ENCODE measurements around the gene NHEJ1.

Gene NHEJ1

DNA sequence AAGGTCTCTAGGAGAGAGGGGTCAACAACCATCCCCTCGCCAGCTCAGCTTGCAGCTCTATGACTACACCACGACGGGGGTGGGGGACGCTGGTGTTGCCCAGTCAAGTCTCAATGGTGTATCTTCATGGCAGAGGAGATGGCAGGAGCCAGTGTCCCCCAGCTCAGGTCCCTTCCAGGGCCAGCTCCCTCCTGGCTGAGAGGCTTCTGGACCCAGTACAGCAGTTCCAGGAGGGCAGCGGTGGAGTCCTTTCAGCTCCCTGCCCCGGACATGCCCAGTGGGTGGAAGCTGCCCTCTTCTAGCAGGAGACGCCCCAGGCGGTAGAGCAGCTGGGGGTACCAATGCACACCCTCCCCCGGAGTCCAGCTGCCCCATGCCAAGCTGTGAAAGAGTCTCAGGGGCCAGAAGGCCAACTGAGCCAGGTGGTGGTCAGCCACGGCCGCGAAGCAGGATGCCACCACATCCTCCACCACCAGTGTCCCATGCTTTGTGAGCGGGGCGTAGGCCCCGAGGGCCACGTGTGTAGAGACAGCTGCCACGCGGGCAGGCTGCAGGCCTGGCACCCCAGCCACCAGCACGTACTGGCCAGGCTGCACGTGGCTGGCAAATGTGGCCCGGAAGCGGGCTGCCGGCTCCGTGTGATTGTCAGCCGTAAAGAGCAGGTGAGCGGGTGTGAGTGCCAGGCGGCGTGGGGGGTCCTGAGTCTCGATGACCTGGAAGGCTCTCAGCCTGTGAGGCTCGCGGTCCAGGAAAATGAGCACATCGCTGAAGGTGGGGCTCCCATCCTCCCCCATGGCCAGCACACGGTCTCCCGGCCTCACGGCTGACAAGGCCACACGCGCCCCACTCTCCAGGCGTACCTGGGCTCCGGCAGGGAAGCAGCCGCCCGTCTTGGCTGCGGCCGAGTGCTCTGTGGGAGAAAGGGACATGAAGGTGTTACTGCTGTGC, 105.4 kb downstream of the NHEJ1 start:
- DNase-seq = no peak

DNA sequence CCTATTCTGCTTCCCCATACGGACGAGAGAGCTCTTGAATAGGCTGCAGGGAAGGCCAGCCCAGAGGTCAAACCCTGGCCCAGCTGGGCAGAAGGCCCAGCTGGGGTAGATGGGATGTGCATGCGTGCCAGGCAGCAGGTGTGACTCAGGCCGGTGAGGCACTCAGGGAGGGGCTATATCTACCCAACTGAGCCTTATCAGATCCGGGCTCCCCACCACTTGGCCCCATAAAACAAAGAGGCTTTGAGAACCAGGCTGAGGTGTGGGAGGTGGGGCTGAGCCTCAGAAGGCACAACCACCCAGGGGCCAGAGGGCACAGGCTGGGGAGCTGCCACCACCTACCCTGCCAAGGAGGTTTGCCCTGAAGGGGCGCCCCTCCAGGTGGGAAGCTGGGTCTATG, 111.3 kb downstream of the NHEJ1 start:
- no peak for DNase-seq

DNA sequence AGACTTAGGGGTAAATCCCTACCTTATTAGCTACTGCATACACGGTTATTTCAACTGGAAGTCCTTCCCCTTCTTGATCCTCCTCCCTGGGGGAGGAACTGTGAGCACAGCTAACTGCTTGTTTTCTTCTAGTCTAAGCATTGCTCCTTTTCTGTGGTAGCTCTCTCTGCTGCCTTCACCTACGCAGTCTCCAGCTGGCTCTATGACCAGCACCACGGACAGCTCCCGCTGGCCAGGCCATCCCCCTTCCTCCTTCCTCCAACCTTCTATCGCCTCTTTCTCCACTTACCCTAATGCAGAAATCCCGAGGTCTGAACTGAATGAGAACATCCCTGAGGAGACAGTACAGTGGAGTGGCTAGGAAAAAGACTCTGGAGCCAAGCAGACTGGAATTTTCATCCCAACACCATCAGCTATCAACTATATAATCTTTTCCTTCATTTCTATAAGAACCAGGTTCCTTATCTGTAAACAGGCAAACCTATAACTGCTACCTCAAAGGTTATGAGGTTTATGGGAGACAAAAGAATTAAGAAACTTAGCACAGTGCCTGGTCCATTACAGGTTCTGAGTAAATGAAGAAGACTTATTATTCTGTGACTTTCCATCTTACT, 114.6 kb downstream of the NHEJ1 start:
- no peak for DNase-seq

DNA sequence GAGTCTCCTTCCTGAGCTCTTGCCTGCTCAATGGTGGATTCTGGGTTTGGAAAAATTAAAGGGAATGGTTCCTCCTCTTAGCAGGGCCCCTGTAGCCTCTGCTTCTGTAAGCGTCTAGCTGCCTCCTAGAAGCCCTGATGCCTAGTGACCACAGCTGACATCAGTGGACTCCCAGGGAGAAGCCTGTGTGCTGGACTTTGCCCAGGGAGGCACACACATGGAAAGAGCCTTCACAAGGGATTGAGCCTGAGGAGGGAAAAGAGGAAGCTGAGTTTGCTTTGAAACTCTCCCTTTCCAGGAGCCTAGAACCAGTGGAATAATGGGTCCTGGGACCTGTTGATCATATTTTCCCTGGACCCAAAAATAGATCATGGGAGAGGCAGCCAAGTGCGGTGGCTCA, 117.9 kb downstream of the NHEJ1 start:
- no peak for DNase-seq

DNA sequence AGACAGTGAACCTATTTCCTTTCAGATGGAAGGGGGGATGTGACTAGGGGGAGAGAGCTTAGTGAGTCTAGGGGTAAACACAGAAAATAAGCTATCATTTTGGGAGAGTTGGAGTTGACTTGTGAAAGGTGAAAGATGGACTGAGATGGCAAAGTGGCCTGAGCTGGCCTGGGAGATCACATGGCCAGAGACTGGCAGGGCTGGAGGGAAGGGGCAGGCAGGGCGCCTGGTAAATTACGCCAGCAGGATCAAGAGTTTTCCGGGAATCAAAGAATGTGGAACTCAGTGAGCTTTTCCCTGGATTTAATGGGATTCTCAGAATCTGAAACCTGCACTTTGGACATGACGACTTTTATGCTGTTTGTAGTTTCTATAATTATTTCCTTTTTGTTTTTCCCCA, 118.5 kb downstream of the NHEJ1 start:
- no peak for DNase-seq

DNA sequence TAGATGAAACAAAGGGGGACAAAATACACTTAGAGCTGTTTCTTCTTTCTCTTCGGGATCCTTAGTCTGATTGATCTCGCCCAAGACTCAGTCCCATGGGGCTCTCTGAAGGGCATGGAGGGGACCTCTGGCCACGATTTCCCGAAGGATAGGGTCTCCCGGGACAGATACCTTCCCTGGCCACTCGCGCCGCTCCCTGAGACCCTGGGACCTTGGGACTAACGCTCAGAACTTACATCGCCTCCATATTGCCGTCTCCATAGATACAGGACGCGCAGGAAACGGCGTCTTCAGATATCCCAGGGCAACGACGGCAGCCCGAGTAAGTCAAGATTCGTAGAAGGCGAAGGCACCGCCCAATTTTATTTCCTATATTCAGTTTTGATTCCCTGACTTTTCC, 119.4 kb downstream of the NHEJ1 start, which contains the start of gene CFAP65:
CFAP65 (minus strand) TSS at position 265 of the 400 bp plus-strand sequence. CDS start 2,468 bp downstream, outside the sequence.
- DNase-seq = peak; percentile 41

DNA sequence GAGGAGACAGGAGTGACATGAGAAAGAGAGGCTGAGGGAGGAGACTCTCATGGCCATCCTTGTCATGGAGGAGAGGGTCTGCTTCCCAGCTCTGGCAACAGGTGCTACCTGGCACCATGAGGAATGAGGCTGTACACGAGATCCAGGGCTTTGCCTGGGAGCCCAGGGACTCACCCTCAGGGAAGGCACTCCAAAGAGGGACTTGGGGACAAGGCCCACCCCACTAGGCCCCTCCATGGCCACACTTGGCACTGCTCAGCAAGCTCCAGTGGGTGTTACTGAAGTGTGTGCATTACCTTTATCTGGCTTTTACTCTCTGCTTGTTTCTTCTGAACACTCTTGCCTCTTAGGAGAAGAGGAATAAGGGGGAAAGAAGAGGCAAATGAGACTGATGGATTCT, 122.0 kb downstream of the NHEJ1 start:
- DNase-seq = no peak

DNA sequence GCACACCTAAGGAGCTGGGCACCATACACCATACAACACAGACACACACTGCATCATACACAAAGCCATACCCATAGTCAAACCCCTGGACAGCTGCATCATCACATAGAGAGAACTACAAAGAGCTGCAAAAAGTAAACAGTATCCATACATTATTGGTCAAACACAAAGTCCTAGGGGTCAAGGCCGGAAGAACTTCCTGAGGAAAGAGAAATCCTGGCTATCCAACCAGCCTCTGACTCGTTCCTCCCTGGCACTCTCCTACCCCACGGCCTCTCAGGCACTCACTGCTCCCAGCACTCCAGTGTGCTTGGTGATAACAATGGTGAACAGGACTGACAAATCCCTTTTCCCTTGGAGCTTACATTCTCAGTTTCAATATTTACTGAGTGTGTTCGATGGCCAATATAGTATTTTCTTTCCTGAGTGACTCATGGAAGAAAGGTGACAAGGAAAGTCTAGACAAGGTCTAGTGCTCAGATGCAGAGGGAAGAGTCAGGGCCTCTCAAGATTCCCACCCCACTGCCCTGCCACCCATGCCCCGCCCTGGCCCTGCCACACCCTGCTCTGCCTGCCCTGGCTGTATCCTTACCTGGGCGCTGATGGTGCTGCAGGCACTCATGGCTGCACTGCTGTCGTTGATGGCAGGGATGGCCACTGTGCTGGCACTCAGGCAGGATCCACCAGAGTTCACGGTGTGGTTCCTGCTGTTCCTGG, 122.7 kb downstream of the NHEJ1 start:
- no peak for DNase-seq

DNA sequence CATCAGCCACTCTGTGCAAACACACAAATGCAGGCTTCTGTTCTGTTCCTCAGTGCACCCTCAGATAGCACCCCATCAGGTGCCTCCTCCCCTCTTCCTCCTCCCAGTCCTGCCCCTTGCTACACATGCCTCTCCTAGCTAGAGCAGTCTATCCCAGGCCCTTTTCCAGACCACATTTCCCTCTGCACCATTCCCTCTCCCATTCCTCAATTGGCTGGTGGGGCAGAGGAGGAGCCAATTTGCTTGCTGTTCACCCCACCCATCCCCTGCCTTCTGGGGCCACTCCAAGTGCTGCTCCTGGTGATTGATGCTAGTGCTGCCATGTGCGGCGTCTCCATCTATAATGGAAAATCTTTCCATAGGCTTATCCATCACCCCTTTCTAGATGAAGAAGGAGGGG, 124.7 kb downstream of the NHEJ1 start:
- DNase-seq = no peak

DNA sequence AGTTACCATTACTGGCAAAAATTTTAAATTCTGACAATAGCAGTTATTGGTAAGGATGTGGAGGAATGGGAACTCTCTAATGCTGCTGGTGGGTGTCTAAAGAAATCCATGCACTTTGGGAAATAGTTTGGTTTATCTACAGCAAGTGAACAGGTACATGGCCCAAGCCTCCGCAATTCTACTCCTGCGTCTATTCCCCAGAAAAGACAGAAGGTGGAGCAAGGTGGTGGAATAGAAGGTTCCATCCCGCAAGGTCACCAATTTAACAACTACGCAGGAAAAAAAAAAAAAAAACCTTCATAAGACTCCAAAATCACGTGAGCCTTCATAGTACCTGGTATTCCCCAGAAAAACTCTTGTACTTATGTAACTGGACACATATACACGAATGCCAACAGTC, 125.8 kb downstream of the NHEJ1 start:
- no peak for DNase-seq

DNA sequence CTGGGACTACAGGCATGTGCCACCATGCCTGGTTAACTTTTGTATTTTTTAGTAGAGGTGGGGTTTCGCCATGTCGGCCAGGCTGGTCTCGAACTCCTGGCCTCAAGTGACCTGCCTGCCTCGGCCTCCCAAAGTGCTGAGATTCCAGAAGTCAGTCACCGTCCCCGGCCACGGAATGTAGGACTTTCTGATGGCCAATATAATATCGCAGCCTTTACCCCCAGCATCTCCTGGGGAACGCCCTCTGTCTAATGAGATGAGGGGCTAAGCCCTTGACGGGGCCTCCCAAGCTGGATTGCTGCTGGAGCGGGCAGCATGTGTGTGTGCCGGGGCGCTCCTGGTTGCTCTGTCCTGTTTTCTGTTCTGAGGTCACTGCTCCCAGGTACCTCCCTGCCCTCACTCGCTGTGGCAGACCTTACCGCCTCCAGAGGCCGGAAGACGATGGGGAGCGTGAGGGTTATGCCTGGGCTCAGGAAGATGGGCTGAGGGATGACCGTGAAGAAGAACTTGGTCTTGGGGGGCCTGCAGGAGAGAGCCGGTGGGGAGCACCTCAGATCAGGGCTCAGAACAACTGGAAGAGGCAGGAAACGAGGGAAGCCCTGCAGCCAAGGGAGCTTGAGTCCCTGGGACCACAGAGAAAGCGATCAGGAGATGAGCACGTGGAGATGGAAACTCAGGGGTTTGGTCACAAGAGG, 128.4 kb downstream of the NHEJ1 start:
- no peak for DNase-seq

DNA sequence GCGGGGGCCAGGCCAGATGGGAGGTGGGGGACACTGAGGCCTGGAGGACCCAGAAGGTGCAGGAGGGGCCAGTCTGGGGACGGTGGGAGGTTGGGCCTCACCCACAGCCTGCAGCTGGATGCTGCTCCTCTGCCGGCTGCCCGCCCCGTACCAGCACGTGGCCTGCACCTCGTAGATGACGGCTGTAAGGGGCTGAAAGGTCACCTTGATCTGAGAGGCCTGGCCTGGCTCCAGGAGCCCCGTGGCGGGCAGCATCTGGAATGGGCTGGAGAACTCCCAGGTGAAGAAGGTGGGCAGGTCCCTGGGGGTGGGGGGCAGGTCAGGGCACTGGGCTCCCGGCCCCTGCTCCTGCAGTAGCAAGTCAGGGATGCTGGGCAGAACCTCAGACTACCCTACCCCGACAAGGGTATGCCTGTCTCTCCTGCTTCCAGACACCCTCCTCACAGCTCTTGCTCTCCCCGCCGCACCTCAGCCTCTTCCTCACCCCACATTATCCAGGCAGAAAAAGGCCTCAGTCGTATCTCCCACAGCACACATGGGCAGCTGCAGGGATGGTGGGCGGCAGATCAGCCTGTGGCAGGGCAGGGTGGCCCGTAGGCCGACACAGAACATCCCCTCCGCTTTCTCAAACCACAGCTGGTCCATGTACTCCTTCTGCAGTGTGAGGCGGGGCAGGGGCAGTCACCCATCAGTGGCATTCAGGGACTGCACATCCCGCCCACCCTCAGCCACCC, 129.4 kb downstream of the NHEJ1 start:
- no peak for DNase-seq

DNA sequence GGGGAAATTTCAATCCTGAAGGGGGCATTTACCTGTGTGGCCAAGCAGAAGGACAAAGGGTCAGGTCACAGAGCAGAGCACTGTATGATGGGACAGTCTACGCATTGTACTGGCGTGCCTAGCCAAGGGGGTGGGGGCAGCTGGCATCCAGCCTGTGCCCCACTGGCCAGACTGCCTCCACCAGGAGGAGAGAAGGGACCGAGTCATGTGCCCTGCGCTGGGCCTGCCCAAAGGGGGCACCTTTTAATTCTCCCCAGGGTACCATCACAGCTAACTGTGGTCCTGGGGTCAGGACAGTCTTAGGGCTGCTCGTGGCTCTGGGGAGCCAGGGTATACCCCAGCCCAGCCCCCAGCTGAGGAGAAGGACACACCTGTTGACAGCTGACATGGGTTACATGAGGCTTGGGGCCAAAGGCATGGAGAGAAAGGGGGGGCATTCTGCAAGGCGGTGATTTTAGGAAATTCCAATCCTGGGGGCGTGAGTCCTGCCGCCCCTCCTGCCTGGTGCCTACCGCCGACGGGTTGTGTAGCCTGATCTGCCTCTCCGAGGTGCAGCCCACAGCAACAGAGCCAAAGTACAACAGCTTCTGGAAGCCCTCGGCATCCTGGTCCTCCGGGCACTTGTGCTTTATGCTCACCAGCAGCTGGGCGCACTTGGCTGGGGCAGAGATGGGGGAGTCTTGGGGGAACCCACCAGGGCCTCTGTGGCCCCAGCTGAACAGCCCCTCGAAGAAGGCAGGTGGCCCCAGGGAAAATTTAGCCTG, 130.3 kb downstream of the NHEJ1 start:
- DNase-seq = no peak

DNA sequence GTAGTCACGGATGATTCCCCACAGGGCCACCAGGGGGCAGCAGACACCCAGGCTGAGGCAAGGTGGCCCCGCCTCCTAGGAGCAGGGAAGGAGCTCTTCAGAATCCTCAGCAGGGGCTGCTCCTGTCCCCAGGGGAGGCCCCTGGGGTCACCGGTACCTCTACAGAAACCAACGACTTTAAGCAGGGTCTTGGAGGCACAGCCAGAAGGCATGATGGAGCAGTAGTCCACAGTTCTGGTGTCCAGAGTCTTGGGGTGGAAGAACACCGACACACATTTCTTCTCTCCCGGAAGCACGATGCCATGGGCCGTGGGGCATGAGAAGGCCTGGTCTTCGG, 130.8 kb downstream of the NHEJ1 start:
- DNase-seq = peak; percentile 46

DNA sequence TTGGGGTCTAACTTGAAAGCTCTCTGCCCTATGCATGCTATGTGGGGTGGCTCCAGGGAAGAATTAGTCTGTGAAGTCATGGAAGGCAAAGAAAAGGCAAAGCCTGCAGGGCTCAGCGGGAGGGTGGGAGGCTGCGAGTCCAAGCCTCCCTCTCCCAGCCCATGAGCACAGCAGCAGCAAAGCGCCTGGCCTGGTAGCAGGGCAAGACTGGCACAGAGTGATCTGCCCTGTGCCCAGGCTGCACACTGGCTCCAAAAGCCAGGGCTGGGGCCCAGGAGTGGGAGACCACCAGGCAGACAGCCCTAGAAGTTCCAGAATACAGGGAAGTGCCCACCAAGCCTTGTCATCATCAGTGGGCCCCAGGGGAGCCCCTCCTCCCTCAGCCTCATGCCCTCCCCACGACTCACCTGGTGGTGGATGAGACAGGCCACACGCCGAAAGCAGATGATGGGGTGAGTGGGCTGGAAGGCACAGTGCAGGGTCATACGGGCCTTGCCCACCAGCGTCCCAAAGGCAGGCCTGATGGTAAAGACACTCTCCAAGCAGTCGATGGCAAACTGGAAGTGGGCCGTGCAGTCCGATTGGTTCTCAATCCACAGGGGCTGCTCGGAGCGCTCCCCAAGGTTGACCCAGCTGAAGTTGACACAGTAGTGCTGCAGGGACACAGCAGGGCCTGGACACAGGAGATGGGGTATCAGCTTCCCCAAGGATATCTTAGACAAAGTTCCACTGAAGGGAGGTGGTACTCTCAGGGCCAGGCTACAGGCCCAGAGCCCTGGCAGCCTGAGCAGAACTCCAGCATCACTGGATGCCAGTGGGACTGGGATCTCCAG, 131.4 kb downstream of the NHEJ1 start:
- no peak for DNase-seq

DNA sequence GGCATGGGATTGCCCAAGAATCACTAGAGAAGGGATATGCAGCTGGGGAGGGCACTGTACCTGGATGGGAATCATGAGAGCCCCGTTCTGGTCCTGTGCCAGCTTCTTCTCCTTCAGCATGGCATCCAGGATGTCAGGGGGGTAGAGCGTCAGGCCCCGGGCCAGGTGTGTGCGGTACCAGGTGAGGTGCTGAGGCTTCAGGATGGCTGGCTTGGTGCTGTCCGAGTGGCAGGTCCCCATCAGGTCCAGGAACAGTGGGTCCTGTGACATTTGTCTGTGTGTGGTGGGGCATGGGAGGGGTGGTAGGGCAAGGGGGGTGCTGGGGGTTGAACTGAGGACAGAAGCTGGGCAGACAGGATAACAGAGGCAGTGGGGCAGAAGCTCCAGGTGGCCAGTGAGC, 132.5 kb downstream of the NHEJ1 start:
- no peak for DNase-seq

DNA sequence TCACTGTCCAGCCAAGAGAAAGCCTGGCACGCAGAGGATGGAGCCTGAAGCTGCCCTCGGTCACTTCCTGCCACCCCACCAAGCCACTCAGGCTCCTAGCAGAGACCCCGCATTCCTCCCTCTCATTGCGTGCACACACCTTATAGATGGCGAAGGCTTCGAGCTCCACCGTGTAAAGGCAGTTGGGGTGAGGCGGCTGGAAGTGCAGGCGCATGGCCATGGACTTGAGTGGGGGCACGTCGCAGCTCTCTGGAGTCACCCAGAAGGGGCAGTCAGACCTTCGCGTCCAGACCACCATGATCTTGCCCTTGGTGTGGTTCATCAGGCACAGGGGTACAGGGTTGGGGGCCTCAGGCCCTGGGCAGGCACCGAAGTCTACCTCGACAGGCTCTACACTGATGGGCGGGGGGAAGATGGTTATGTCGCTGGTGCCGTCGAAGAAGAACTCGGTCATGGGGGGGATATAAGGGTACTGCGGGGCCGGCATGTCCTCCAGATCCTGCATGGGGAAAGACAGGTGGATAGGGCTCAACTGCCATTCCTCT, 133.0 kb downstream of the NHEJ1 start:
- DNase-seq = no peak

DNA sequence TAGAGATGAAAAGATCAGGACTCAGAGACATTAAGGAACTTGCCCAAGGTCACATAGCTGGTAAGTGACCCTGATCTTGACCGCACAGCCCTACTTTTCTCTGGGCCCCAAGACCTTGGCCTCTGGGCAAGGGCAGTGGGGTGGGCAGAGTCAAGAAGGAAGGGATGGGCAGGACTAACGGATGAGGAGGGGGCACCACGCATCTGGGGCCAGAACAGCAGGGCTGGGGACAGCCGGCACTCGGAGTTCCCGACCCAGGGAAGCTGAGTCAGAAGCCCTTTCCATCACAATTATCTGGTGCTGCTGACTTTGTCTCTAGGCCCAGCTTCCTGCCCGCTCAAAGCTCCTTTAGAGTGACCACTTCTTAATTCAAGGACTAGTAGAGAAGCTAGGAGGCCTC, 133.7 kb downstream of the NHEJ1 start:
- no peak for DNase-seq

DNA sequence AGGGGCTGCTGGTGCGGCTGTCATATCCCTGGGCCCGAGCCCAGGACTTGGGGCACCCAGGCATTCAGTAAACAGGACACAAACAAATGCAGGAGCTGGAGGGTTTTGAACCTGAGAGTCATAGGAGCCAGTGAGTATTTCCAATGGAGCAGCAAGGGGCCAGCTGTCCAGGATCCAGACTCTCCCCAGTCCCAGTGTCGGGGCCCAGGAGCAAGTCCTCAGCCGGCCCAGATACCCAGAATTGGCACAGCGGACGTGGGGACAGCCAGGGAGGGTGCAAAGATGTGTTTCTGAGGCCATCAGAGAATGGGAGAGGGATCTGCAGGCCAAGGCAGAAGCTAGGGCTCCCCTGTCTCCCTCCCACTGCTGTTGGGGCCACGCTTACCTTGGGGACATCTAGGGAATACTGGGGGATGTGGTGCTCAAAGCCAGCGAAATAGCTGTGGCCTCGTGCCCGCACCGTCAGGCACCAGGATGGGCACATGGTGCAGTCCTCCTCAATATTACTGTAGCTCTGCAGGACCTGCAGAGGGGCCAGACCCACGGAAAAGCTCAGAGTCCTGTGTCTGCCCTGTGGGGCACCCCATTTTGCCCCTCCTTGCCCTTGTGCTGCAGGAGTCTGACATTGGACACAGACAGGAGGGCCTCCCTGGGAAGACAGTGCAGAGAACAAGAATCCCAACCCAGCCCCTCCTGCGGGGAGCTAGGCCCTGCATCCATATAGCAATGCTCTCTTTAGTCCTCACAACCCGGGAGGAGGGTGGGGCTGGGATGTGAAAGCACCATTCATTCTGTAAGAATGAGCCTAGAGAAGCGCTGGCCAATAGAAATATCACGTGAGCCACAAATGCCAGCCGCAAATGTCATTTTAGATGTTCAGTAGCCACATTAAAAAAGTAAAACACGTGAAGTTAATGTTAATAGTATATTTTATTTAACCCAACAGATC, 134.7 kb downstream of the NHEJ1 start:
- no peak for DNase-seq

All from COR-L47 (cell line).